ENCODE results near the gene ZC3H13. TPM values are rescaled to one million over a fixed set of nuclear protein-coding genes. Genes with fewer than 3 reads are reported as not detected.
A peak's percentile ranks its signal among the peaks of the same experiment; 100 is the strongest.
"Not testable (repeated sequence)": the region's sequence is repeated elsewhere in the genome, so short reads cannot be mapped to it uniquely, and the experiment has no call there.

ZC3H13 gene
- total RNA-seq, 1 donor from 2014 or later = 10.5 TPM

DNA sequence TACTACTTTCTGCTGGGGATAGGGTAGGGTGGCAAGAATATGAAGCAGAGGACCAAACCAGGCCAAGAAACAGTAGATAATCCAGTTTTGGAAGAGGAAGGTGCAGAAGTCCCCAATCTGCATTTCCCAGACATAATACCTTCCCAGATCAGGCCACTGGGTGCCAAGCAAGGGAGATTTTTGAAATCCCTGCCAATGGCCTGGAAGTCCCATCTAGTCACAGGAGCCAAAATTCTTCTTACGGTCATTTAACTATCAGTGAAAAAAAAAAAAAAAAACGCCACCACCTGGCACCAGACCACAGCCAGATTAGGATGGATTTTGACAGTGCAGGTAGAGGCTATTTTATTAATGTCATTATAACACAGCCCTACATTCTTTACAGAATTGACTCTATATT lies 57.8 kb downstream of the ZC3H13 start:
- Histone ChIP-seq H3K4me3 (ENCODE audit: low read depth, low read length) (no peak overlapping the region), H3K27me3 (ENCODE audit: control insufficient read depth, insufficient read depth, low read length) (no peaks in the 10 kb centered on the region), H3K36me3 (ENCODE audit: control insufficient read depth, insufficient read depth, low read length) (peaks cover 2% of the 10 kb centered on the region)
- DNase-seq (ENCODE audit: low read depth) (no peak), FAIRE-seq (no peak)
- TF ChIP-seq CTCF (IDR thresholded peaks at IDR 0.05; ENCODE audit: insufficient read depth, low read length, severe bottlenecking) = no peak

GRCh38 chr13:45989607-45990006 lies 62.9 kb downstream of the ZC3H13 start:
- Histone ChIP-seq H3K36me3 (ENCODE audit: control insufficient read depth, insufficient read depth, low read length) (peaks cover 9% of the 10 kb centered on the region), H3K27me3 (ENCODE audit: control insufficient read depth, insufficient read depth, low read length) (no peaks in the 10 kb centered on the region), H3K4me3 (ENCODE audit: low read depth, low read length) (no peak overlapping the region)
- TF ChIP-seq CTCF (IDR thresholded peaks at IDR 0.05; ENCODE audit: insufficient read depth, low read length, severe bottlenecking) = no peak
- FAIRE-seq (no peak), DNase-seq (ENCODE audit: low read depth) (peak; percentile 18)

GRCh38 chr13:45981127-45981526 lies 71.4 kb downstream of the ZC3H13 start:
- H3K27me3 ChIP-seq (ENCODE audit: control insufficient read depth, insufficient read depth, low read length); FAIRE-seq: not testable (repeated sequence)

DNA sequence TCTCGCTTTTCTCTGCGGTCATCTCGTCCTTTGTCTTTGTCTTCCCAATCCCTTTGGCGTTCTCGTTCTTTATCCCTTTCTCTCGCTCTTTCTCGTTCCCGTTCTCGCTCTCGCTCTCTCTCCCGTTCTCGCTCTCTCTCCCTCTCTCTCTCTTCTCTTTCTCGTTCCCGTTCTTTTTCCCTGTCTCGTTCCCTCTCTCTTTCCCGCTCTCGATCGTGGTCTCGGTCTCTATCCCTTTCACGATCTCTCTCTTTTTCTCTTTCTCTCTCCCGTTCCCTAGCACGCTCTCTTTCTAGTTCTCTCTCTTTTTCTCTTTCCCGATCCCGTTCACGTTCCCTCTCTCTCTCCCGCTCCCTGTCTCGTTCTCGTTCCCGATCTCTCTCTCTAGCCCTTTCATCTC lies 77.2 kb downstream of the ZC3H13 start:
- H3K4me3 ChIP-seq (ENCODE audit: low read depth, low read length) = no peak overlapping the region
- no peaks in the 10 kb centered on the region for H3K27me3 ChIP-seq (ENCODE audit: control insufficient read depth, insufficient read depth, low read length)
- no peak for DNase-seq (ENCODE audit: low read depth)
- TF ChIP-seq CTCF (IDR thresholded peaks at IDR 0.05; ENCODE audit: insufficient read depth, low read length, severe bottlenecking) = no peak
- no peak for FAIRE-seq
- H3K36me3 ChIP-seq (ENCODE audit: control insufficient read depth, insufficient read depth, low read length) = peaks cover 5% of the 10 kb centered on the region

More at GRCh38 chr13:45981127-45981526, 71.4 kb downstream of the ZC3H13 start:
- H3K36me3 ChIP-seq (ENCODE audit: control insufficient read depth, insufficient read depth, low read length); DNase-seq (ENCODE audit: low read depth); H3K4me3 ChIP-seq (ENCODE audit: low read depth, low read length): not testable (repeated sequence)

DNA sequence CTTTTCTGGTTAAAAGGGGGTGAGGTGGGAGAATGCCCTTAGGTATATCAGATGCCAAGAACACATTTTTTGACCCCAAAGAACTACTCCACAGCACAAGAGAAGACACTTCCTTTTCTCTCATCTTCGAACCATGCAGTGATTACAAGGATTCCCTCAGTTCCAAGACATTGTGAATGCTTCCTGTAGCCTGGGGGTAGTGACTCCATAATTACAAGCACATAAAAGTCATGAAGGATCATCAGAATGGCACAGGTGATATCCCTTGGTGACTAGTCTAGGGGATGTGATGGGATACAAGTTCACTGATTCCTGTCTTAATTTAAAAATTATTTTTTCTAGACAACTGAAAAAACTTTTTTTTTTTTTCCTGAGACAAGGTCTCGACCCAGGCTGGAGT lies 78.0 kb downstream of the ZC3H13 start:
- Histone ChIP-seq H3K4me3 (ENCODE audit: low read depth, low read length) (no peak overlapping the region), H3K27me3 (ENCODE audit: control insufficient read depth, insufficient read depth, low read length) (no peaks in the 10 kb centered on the region), H3K36me3 (ENCODE audit: control insufficient read depth, insufficient read depth, low read length) (peaks cover 5% of the 10 kb centered on the region)
- peak; percentile 21 for DNase-seq (ENCODE audit: low read depth)
- peak; percentile 28 for FAIRE-seq
- TF ChIP-seq CTCF (IDR thresholded peaks at IDR 0.05; ENCODE audit: insufficient read depth, low read length, severe bottlenecking) = no peak

- no peak for TF ChIP-seq CTCF (IDR thresholded peaks at IDR 0.05; ENCODE audit: insufficient read depth, low read length, severe bottlenecking)
- FAIRE-seq (no peak), DNase-seq (ENCODE audit: low read depth) (no peak)
- peaks cover 14% of the 10 kb centered on the region for H3K36me3 ChIP-seq (ENCODE audit: control insufficient read depth, insufficient read depth, low read length)
- no peaks in the 10 kb centered on the region for H3K27me3 ChIP-seq (ENCODE audit: control insufficient read depth, insufficient read depth, low read length)
- no peak overlapping the region for H3K4me3 ChIP-seq (ENCODE audit: low read depth, low read length)
Measured at GRCh38 chr13:45967589-45967988, 85.0 kb downstream of the ZC3H13 start.

Measured in bronchial epithelial cell (primary cell).